Muscle layer of duodenum (tissue), 2 donors: ENCODE measurements around the gene PLEKHG4B.
"Not testable (repeated sequence)": the region's sequence is repeated elsewhere in the genome, so short reads cannot be mapped to it uniquely, and the experiment has no call there.

Source experiments
- H3K27ac ChIP-seq: one replicate; pipeline ENCODE4 v1.7.0; 2013; ENCODE audit warnings: mild to moderate bottlenecking, low read length
- H3K27me3 ChIP-seq: one replicate; pipeline ENCODE4 v1.7.0; 2013; ENCODE audit warnings: low read depth, mild to moderate bottlenecking, control low read depth, low read length
- H3K36me3 ChIP-seq, 2 donors: one replicate each; pipeline ENCODE4 v1.7.0; 2013; ENCODE audit warnings: low read length in 2 of 2, control low read depth in 1 of 2, mild to moderate bottlenecking in 1 of 2; ENCODE audit not compliant: insufficient read depth in 2 of 2, control insufficient read depth in 1 of 2
- H3K4me1 ChIP-seq, 2 donors: one replicate each; pipeline ENCODE4 v1.7.0; 2013; ENCODE audit warnings: low read length in 2 of 2, mild to moderate bottlenecking in 2 of 2, control low read depth in 1 of 2, moderate library complexity in 1 of 2; ENCODE audit not compliant: insufficient read depth in 2 of 2, control insufficient read depth in 1 of 2
- H3K4me3 ChIP-seq, 2 donors: one replicate each; pipeline ENCODE4 v1.7.0; 2013; ENCODE audit warnings: low read length in 2 of 2, low read depth in 1 of 2, mild to moderate bottlenecking in 1 of 2
- H3K9me3 ChIP-seq, 2 donors: one replicate each; pipeline ENCODE4 v1.7.0; 2013; ENCODE audit warnings: low read length in 2 of 2, control low read depth in 1 of 2, mild to moderate bottlenecking in 1 of 2; ENCODE audit not compliant: control insufficient read depth in 1 of 2
- donor health status: healthy.

Gene PLEKHG4B, protein sequence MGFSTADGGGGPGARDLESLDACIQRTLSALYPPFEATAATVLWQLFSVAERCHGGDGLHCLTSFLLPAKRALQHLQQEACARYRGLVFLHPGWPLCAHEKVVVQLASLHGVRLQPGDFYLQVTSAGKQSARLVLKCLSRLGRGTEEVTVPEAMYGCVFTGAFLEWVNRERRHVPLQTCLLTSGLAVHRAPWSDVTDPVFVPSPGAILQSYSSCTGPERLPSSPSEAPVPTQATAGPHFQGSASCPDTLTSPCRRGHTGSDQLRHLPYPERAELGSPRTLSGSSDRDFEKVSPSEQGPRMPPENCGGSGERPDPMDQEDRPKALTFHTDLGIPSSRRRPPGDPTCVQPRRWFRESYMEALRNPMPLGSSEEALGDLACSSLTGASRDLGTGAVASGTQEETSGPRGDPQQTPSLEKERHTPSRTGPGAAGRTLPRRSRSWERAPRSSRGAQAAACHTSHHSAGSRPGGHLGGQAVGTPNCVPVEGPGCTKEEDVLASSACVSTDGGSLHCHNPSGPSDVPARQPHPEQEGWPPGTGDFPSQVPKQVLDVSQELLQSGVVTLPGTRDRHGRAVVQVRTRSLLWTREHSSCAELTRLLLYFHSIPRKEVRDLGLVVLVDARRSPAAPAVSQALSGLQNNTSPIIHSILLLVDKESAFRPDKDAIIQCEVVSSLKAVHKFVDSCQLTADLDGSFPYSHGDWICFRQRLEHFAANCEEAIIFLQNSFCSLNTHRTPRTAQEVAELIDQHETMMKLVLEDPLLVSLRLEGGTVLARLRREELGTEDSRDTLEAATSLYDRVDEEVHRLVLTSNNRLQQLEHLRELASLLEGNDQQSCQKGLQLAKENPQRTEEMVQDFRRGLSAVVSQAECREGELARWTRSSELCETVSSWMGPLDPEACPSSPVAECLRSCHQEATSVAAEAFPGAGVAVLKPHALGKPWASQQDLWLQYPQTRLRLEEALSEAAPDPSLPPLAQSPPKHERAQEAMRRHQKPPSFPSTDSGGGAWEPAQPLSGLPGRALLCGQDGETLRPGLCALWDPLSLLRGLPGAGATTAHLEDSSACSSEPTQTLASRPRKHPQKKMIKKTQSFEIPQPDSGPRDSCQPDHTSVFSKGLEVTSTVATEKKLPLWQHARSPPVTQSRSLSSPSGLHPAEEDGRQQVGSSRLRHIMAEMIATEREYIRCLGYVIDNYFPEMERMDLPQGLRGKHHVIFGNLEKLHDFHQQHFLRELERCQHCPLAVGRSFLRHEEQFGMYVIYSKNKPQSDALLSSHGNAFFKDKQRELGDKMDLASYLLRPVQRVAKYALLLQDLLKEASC (N-terminal part only)

GRCh38 chr5:91556-92263 is at the start of gene PLEKHG4B:
TSS of gene PLEKHG4B (plus strand) at chr5:92168. CDS start at chr5:92232, 64 bp downstream.
- Histone ChIP-seq H3K27me3 (peaks cover 39% of the 10 kb centered on the region), H3K4me1 (peaks cover 0 to 4% of the 10 kb centered on the region in 2 donors), H3K36me3 (no peaks in the 10 kb centered on the region), H3K9me3 (no peaks in the 10 kb centered on the region), H3K4me3 (peak within 1 kb of the TSS in 1 of 2 donors; percentile 57), H3K27ac (no peak within 1 kb of the TSS)

GRCh38 chr5:42250-42649 is 49.7 kb upstream of the PLEKHG4B start:
- Histone ChIP-seq H3K27me3 (no peaks in the 10 kb centered on the region), H3K36me3 (no peaks in the 10 kb centered on the region), H3K27ac (no peak overlapping the region), H3K4me3 (no peak overlapping the region), H3K4me1 (no peaks in the 10 kb centered on the region), H3K9me3 (no peaks in the 10 kb centered on the region)

GRCh38 chr5:48192-48591 is 43.8 kb upstream of the PLEKHG4B start:
- Histone ChIP-seq H3K4me1 (peaks cover 0 to 6% of the 10 kb centered on the region in 2 donors), H3K36me3 (no peaks in the 10 kb centered on the region), H3K4me3 (no peak overlapping the region), H3K9me3 (no peaks in the 10 kb centered on the region), H3K27ac (no peak overlapping the region), H3K27me3 (peaks cover 3% of the 10 kb centered on the region)

GRCh38 chr5:49530-49929 is 42.4 kb upstream of the PLEKHG4B start:
- H3K4me1 ChIP-seq = peaks cover 0 to 16% of the 10 kb centered on the region in 2 donors
- H3K36me3 ChIP-seq, H3K9me3 ChIP-seq, H3K27ac ChIP-seq, H3K4me3 ChIP-seq, H3K27me3 ChIP-seq: not testable (repeated sequence)

GRCh38 chr5:49953-50544 is 41.9 kb upstream of the PLEKHG4B start:
- Histone ChIP-seq H3K27ac (no peak overlapping the region), H3K4me3 (no peak overlapping the region), H3K9me3 (no peaks in the 10 kb centered on the region), H3K27me3 (peaks cover 13% of the 10 kb centered on the region), H3K36me3 (no peaks in the 10 kb centered on the region), H3K4me1 (peaks cover 0 to 17% of the 10 kb centered on the region in 2 donors)

GRCh38 chr5:50724-51499 is 41.1 kb upstream of the PLEKHG4B start:
- H3K27me3 ChIP-seq = peaks cover 13% of the 10 kb centered on the region
- H3K9me3 ChIP-seq = no peaks in the 10 kb centered on the region
- no peak overlapping the region for H3K4me3 ChIP-seq
- no peak overlapping the region for H3K27ac ChIP-seq
- H3K36me3 ChIP-seq = no peaks in the 10 kb centered on the region
- peaks cover 0 to 17% of the 10 kb centered on the region in 2 donors for H3K4me1 ChIP-seq

GRCh38 chr5:51500-51823 is 40.5 kb upstream of the PLEKHG4B start:
- Histone ChIP-seq H3K9me3 (no peaks in the 10 kb centered on the region), H3K4me1 (peaks cover 0 to 17% of the 10 kb centered on the region in 2 donors), H3K27me3 (peaks cover 13% of the 10 kb centered on the region), H3K4me3 (no peak overlapping the region), H3K36me3 (no peaks in the 10 kb centered on the region), H3K27ac (no peak overlapping the region)

GRCh38 chr5:53381-54174 is 38.4 kb upstream of the PLEKHG4B start:
- peak overlapping the region in 1 of 2 donors; percentile 71 for H3K4me3 ChIP-seq
- peaks cover 13% of the 10 kb centered on the region for H3K27me3 ChIP-seq
- peaks cover 0 to 17% of the 10 kb centered on the region in 2 donors for H3K4me1 ChIP-seq
- no peaks in the 10 kb centered on the region for H3K36me3 ChIP-seq
- no peak overlapping the region for H3K27ac ChIP-seq
- no peaks in the 10 kb centered on the region for H3K9me3 ChIP-seq

GRCh38 chr5:54175-54730 is 37.7 kb upstream of the PLEKHG4B start:
- Histone ChIP-seq H3K4me3 (peak overlapping the region in 1 of 2 donors; percentile 71), H3K9me3 (no peaks in the 10 kb centered on the region), H3K36me3 (no peaks in the 10 kb centered on the region), H3K27ac (no peak overlapping the region), H3K4me1 (peaks cover 0 to 17% of the 10 kb centered on the region in 2 donors), H3K27me3 (peaks cover 13% of the 10 kb centered on the region)
